Hepatocyte (in vitro differentiated cells): ENCODE measurements around the gene NLRP8.

ENCODE experiments used
- CTCF ChIP-seq: fragments of 200-600 bp; sonication (generic); IDR thresholded peaks from 2 replicates; pipeline ENCODE4 v1.5.1; 2016; ENCODE audit warnings: antibody characterized with exemption, mild to moderate bottlenecking; ENCODE audit not compliant: poor library complexity
- EZH2 ChIP-seq: fragments of 200-600 bp; sonication (generic); IDR thresholded peaks from 2 replicates; pipeline ENCODE4 v1.6.1; 2016; ENCODE audit warnings: antibody characterized with exemption, mild to moderate bottlenecking, borderline replicate concordance

- TF ChIP-seq CTCF (no peak), EZH2 (no peak)
Observed at GRCh38 chr19:56026769-56027168, 79.1 kb downstream of the NLRP8 start.
